NCI-H446 treated with DMSO at 0.1 percent for 48 hours (cell line): ENCODE results near the gene HSF4.

Experiments used
- DNase-seq: peaks from one replicate; lab custom pipeline; 2025; lab: John Stamatoyannopoulos, UW

HSF4 gene

GRCh38 chr16:67184995-67185650 is 20.6 kb downstream of the HSF4 start:
- no peak for DNase-seq

- no peak for DNase-seq
These were observed 21.1 kb downstream of the HSF4 start for GRCh38 chr16:67185651-67186134.

GRCh38 chr16:67186550-67186950 is 22.0 kb downstream of the HSF4 start:
- DNase-seq: no peak

GRCh38 chr16:67187175-67187890 is 22.8 kb downstream of the HSF4 start:
- peak; percentile 72 for DNase-seq

- DNase-seq: no peak
These were observed 23.8 kb downstream of the HSF4 start for GRCh38 chr16:67188323-67188722.

GRCh38 chr16:67188798-67189197 is 24.3 kb downstream of the HSF4 start:
- DNase-seq: no peak

GRCh38 chr16:67190041-67190440 is 25.5 kb downstream of the HSF4 start, which contains the start of gene EXOC3L1:
Gene EXOC3L1, minus strand, starts transcription at chr16:67190136. Its CDS starts 460 bp downstream, at chr16:67189676.
- DNase-seq: no peak

- DNase-seq: no peak
These were observed 26.2 kb downstream of the HSF4 start for GRCh38 chr16:67190448-67191399.

- no peak for DNase-seq
These were observed 27.0 kb downstream of the HSF4 start for GRCh38 chr16:67191411-67191994.

- peak; percentile 73 for DNase-seq
These were observed 27.6 kb downstream of the HSF4 start, which contains the start of gene E2F4 for GRCh38 chr16:67191995-67192681. Gene E2F4, plus strand, starts transcription at chr16:67192155. Its CDS starts 73 bp downstream, at chr16:67192228.

- DNase-seq: no peak
These were observed 28.3 kb downstream of the HSF4 start for GRCh38 chr16:67192781-67193361.

- DNase-seq: no peak
These were observed 29.0 kb downstream of the HSF4 start for GRCh38 chr16:67193536-67193935.

GRCh38 chr16:67194260-67194659 is 29.7 kb downstream of the HSF4 start:
- no peak for DNase-seq

- no peak for DNase-seq
These were observed 31.1 kb downstream of the HSF4 start for GRCh38 chr16:67195676-67196075.

GRCh38 chr16:67196881-67197280 is 32.3 kb downstream of the HSF4 start:
- no peak for DNase-seq

GRCh38 chr16:67197704-67198103 is 33.2 kb downstream of the HSF4 start:
- DNase-seq: no peak

GRCh38 chr16:67198238-67198734 is 33.7 kb downstream of the HSF4 start:
- DNase-seq: no peak

- DNase-seq: no peak
These were observed 34.7 kb downstream of the HSF4 start, which contains the start of gene ELMO3 for GRCh38 chr16:67199011-67199807. Gene ELMO3, plus strand, starts transcription at chr16:67199131. Its CDS starts 196 bp downstream, at chr16:67199327.

GRCh38 chr16:67199808-67200198 is 35.3 kb downstream of the HSF4 start:
- DNase-seq: no peak

- DNase-seq: no peak
These were observed 35.9 kb downstream of the HSF4 start for GRCh38 chr16:67200491-67200890.
